Muscle of leg (tissue), 11 donors: ENCODE data around the gene ARHGAP22. TPM values are rescaled to one million over a fixed set of nuclear protein-coding genes. Genes with fewer than 3 reads are reported as not detected.
A peak's percentile ranks its signal among the peaks of the same experiment; 100 is the strongest.

Source experiments
- DNase-seq: peaks from one replicate; pipeline ENCODE4 v3.0.0; 2013
- H3K27ac ChIP-seq: one replicate; pipeline ENCODE4 v1.5.1; 2013; ENCODE audit warnings: mild to moderate bottlenecking, low read length, control low read depth
- H3K27me3 ChIP-seq: one replicate; pipeline ENCODE4 v1.6.1; 2013; ENCODE audit warnings: low read length; ENCODE audit not compliant: control insufficient read depth, insufficient read depth
- H3K36me3 ChIP-seq: one replicate; pipeline ENCODE4 v1.6.1; 2013; ENCODE audit warnings: low read length; ENCODE audit not compliant: control insufficient read depth, insufficient read depth
- H3K4me1 ChIP-seq: one replicate; pipeline ENCODE4 v1.6.1; 2013; ENCODE audit warnings: low read length; ENCODE audit not compliant: control insufficient read depth, insufficient read depth
- H3K4me3 ChIP-seq: one replicate; pipeline ENCODE4 v1.5.1; 2013; ENCODE audit warnings: low read length, control low read depth
- H3K9me3 ChIP-seq: replicated peaks from 2 replicates; pipeline ENCODE4 v1.6.1; 2013; ENCODE audit warnings: low read depth, low read length; ENCODE audit not compliant: control insufficient read depth
- WGBS: methylation state at CpG from one replicate; pipeline ENCODE4 v1.1.5; 2013; ENCODE audit warnings: missing lambda C conversion rate; ENCODE audit not compliant: insufficient coverage; 5-methylcytosine and 5-hydroxymethylcytosine counted together
- polyA plus RNA-seq, 8 donors: library from polyadenylated mRNA; unstranded; fragments of 120-200 nt; gene quantifications; one replicate each; pipeline versions ENCODE4 v1.2.1 to v1.2.3, GENCODE V29; 2013; ENCODE audit warnings: inconsistent platforms in 1 of 8, low replicate concordance in 1 of 8; ENCODE audit not compliant: insufficient read length in 8 of 8, insufficient read depth in 1 of 8
- total RNA-seq: library from RNA; stranded (reverse); fragments of 120-200 nt; gene quantifications from one replicate; pipeline ENCODE4 v1.2.4, GENCODE V29; 2013

The ARHGAP22 gene
- total and polyA plus RNA-seq, 9 donors: 0.72 to 3.0 (median 1.2) TPM

DNA sequence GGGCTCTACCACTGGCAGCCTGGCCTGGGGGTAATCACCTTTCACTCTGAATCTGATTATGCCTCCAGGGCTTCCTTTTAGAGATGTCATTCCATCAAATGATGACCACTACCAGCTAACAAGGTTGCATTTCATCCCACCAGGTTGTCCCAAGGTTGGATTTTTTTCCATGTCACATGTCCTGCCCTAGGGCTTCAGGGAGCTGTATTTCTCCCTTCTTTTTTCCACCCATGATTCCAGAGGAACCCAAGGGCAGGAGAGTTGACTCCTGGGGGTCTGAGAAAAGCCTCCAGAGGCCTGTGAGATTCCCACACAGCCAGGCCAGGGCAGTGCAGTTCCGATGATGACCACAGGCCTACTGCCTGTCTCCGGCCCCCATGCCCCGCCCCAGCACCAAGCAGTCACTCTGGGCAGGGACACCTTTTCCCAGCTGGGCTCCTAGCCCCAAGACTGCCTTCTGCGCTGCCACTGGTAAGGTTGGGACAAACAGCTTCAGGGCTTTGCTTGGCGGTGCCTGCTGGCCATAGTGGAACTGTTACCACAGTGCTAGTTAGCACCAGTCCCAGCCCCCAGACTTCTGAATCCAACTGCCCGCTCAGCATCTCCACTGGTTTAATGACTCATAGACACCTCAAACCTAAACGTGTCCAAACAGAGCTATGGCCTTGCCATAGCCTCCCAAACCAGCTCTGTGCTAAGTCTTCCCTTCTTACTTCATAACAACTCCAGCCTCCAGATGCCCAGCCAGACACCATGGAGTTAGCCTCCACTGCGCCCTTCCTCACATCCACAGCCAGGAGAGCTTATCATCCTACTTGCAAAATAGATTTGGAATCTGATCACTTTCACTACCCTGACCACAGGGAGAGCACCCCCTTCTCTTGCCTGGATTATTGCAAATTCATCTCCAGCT is 133.7 kb downstream of the ARHGAP22 start:
- Histone ChIP-seq H3K27me3 (peaks cover 12% of the 10 kb centered on the region), H3K4me3 (no peak overlapping the region), H3K36me3 (no peaks in the 10 kb centered on the region), H3K27ac (no peak overlapping the region), H3K9me3 (peaks cover 3% of the 10 kb centered on the region), H3K4me1 (peaks cover 10% of the 10 kb centered on the region)
- WGBS: 80% methylated on average over 8 of the region's 8 CpGs
- no peak for DNase-seq

DNA sequence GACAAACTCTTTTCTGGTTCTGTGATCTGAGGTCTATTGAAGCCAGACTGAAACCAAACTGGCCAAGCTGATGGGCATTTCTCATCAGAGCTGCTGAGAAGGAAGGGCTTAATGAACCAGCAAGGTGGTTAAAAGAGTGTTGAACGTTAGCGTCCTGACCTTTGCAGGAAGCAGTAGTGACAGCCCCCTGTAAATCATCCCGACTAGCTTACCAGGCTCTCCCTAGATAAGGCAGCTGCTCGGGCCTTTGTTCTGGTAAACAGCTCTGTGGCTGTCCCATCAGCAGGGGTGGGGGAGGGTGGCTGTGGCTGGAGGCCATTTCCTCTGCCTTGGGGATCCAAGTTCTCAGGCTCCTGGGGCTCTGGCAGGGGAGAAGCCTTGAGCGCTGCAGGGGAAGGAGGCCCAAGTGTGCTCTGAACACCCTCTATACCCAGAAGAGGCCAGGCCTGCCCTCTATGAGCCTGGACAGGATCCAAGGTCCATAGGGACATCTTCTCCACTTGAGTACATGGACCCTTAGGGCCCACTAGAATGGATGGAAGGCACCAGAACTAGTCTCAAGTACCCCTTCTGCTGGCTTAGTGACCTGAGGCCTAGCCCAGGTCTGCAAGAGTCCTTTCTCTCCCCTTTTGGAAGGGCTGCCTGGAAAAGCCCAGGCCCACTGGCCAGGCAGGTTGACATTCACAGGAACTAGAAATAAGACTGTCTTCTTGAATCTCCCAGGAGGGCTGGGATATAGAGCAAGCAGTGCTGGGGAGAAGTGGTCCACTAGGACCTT is 134.6 kb downstream of the ARHGAP22 start:
- no peak overlapping the region for H3K4me3 ChIP-seq
- H3K4me1 ChIP-seq: peaks cover 18% of the 10 kb centered on the region
- peaks cover 18% of the 10 kb centered on the region for H3K27me3 ChIP-seq
- H3K36me3 ChIP-seq: no peaks in the 10 kb centered on the region
- no peak overlapping the region for H3K27ac ChIP-seq
- H3K9me3 ChIP-seq: peaks cover 3% of the 10 kb centered on the region
- WGBS: 29% methylated on average over 1 of the region's 5 CpGs
- DNase-seq: no peak

GRCh38 chr10:48469516-48470020 is 135.3 kb downstream of the ARHGAP22 start:
- Histone ChIP-seq H3K27me3 (peaks cover 25% of the 10 kb centered on the region), H3K9me3 (peaks cover 3% of the 10 kb centered on the region)

DNA sequence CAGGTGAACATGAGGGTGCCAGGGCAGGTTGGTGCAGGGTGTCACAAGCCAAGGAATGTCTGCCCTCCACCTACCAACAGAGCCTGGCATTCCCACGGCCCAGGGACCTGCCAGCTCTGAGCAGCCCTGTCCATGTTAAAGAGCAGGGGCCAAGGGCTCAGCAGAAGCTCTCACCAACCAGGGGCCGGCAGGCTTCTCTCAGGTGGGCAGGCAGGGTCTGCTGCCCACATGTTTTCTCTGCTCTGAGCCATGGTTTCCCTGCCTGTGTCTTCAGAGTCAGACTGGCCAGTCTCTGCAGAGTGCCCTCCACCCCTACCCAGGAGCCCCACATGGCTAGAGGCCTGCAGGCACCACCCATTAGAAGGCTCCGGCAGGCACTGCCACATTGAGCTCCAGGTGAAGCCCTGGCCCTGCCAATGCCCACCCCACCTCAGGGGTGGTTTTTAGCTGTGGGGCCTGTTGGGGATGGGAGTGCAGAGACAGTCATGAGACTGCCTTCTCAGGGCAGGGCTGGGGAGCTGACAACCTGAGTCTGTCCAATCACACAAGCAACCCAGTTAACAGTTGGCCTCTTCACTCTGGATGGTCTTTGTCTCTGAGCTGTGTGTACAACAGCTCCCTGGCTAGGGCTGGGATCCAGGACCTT is 135.9 kb downstream of the ARHGAP22 start:
- no peak overlapping the region for H3K4me3 ChIP-seq
- 92% methylated on average over 2 of the region's 3 CpGs for WGBS

More at GRCh38 chr10:48469516-48470020, 135.3 kb downstream of the ARHGAP22 start:
- Histone ChIP-seq H3K36me3 (no peaks in the 10 kb centered on the region), H3K4me3 (no peak overlapping the region), H3K4me1 (peaks cover 25% of the 10 kb centered on the region), H3K27ac (no peak overlapping the region)
- WGBS: no CpG with 5 or more reads among the region's 4 CpGs
- DNase-seq: no peak

DNA sequence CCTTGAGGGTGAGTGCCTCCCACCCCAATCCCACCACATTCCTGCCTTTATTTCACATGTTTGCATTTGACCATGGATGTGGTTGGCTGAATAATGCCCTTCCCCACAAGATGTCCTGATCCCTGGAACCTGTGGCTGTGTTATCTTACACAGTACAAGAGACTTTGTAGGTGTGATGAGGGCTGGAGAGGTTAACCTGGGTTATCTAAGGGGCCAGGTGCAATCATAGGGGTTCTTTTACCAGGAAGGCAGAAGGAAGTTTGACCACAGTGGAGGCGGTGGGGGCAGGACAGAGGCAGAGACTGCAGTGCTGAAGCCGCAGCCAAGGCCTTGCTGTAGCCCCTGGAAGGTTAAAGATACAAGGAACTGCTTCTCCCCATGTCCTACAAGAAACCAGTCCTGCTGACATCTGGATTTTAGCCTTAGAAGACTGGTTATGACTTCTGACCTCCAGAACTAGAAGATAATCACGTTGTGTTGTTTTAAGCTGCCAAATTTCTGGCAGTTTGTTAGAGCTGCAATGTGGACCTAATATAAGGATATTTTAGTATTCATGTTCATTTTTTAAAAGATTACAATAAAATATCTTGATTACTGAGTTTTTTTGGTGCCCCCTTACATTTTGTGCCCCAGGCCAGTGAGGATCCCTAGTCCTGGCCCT is 136.6 kb downstream of the ARHGAP22 start:
- H3K4me3 ChIP-seq: no peak overlapping the region
- peaks cover 27% of the 10 kb centered on the region for H3K27me3 ChIP-seq
- H3K4me1 ChIP-seq: peaks cover 37% of the 10 kb centered on the region
- no peak overlapping the region for H3K27ac ChIP-seq
- H3K36me3 ChIP-seq: no peaks in the 10 kb centered on the region
- peaks cover 3% of the 10 kb centered on the region for H3K9me3 ChIP-seq
- DNase-seq: no peak
- 80% methylated on average over 1 of the region's 3 CpGs for WGBS

More for the DNA sequence above, 135.9 kb downstream of the ARHGAP22 start:
- H3K9me3 ChIP-seq: peaks cover 3% of the 10 kb centered on the region
- peaks cover 29% of the 10 kb centered on the region for H3K4me1 ChIP-seq
- no peak for DNase-seq
- no peaks in the 10 kb centered on the region for H3K36me3 ChIP-seq
- H3K27ac ChIP-seq: no peak overlapping the region
- peaks cover 27% of the 10 kb centered on the region for H3K27me3 ChIP-seq

DNA sequence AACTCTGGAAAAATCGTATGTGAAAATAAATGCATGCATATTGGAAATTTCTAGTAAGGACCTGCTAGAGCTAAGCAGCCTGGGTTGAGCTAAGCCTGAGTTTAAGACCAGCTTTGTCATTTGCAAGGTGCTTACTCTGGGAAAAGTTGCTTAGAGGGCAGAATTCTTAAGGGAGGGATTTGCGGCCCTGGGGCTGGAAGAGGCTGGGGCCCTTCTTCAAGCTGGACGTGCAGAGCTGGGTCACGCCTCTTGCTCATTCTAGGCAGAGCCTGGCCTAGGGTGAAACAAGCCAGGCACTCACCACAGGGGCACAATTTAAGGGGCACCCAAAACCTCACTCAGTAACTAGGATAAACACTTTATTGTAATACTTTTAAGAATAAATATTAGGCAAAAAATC is 137.2 kb downstream of the ARHGAP22 start:
- Histone ChIP-seq H3K27me3 (peaks cover 27% of the 10 kb centered on the region), H3K27ac (no peak overlapping the region), H3K4me3 (no peak overlapping the region), H3K36me3 (no peaks in the 10 kb centered on the region), H3K9me3 (peaks cover 2% of the 10 kb centered on the region), H3K4me1 (peaks cover 37% of the 10 kb centered on the region)
- DNase-seq: no peak
- 63% methylated on average over 2 of the region's 4 CpGs for WGBS

GRCh38 chr10:48466611-48467240 is 138.1 kb downstream of the ARHGAP22 start:
- Histone ChIP-seq H3K4me3 (no peak overlapping the region), H3K4me1 (peaks cover 37% of the 10 kb centered on the region), H3K27ac (no peak overlapping the region), H3K36me3 (no peaks in the 10 kb centered on the region), H3K9me3 (no peaks in the 10 kb centered on the region), H3K27me3 (peaks cover 27% of the 10 kb centered on the region)
- DNase-seq: no peak
- 11% methylated on average over 34 of the region's 43 CpGs for WGBS

GRCh38 chr10:48465860-48466521 is 138.9 kb downstream of the ARHGAP22 start:
- Histone ChIP-seq H3K27me3 (peaks cover 27% of the 10 kb centered on the region), H3K9me3 (no peaks in the 10 kb centered on the region), H3K4me1 (peaks cover 37% of the 10 kb centered on the region), H3K36me3 (no peaks in the 10 kb centered on the region), H3K27ac (no peak overlapping the region), H3K4me3 (peak overlapping the region; percentile 22)
- no peak for DNase-seq
- WGBS: 10% methylated on average over 36 of the region's 42 CpGs
